HepG2 (cell line): ENCODE measurements around the gene CAMTA1. TPM values are rescaled to one million over a fixed set of nuclear protein-coding genes. Genes with fewer than 3 reads are reported as not detected.

Experiments used
- ATAC-seq: fragments of 200-7000 bp; cut with Tn5 transposase; 3 replicates; pipeline ENCODE4 v1.9.1; 2020; ENCODE audit warnings: mild to moderate bottlenecking, moderate library complexity
- BruUV-seq: library from RNA; stranded (reverse); fragments of 400-500 nt; replicated peaks from 2 replicates; lab custom pipeline; 2021; lab: Mats Ljungman, UMichigan
- CTCF ChIA-PET: fragments of 300-600 bp; formaldehyde crosslinking; extraction: SDS; loops from one replicate; lab custom pipeline; 2021; ENCODE audit warnings: low total read pairs, inconsistent platforms, low intra/inter-chr PET ratio; lab: Yijun Ruan, JAX
- POLR2A ChIA-PET: fragments of 350-600 bp; sonication (Branson Sonifier 250); formaldehyde crosslinking; loops from one replicate; lab custom pipeline; 2020; ENCODE audit warnings: antibody characterized with exemption, inconsistent platforms; lab: Yijun Ruan, JAX
- DNase-seq: peaks from one replicate; pipeline ENCODE4 v3.0.0-alpha.2; 2015; ENCODE audit warnings: low spot score
- FAIRE-seq: peaks from 3 replicates; lab custom pipeline; 2011; peaks lifted over from hg19 to GRCh38; lab: Jason Lieb, UNC
- H2AFZ ChIP-seq: one replicate; pipeline ENCODE4 v1.6.1; 2011; ENCODE audit warnings: low read length, inconsistent platforms
- H3K27ac ChIP-seq: fragments of 300-600 bp; 3 replicates; pipeline ENCODE4 v1.8.0; 2011; ENCODE audit warnings: mixed run types, mild to moderate bottlenecking, mixed read lengths, low read length, inconsistent platforms; ENCODE audit not compliant: insufficient read depth; ENCODE audit errors: extremely low read length
- H3K27me3 ChIP-seq, 2 experiments: fragments of 200-600 bp in 1 of 2; 2 replicates in 1 of 2; 3 replicates in 1 of 2; pipeline versions ENCODE4 v1.6.0 to v1.8.0; 2011; ENCODE audit warnings: low read length in 2 of 2, mild to moderate bottlenecking in 2 of 2, moderate library complexity in 2 of 2, inconsistent platforms in 1 of 2; ENCODE audit not compliant: insufficient read depth in 2 of 2, control insufficient read depth in 1 of 2
- H3K36me3 ChIP-seq, 2 experiments: fragments of 200-600 bp in 1 of 2; replicated peaks in 1 of 2; 2 replicates in 1 of 2; 3 replicates in 1 of 2; pipeline versions ENCODE4 v1.5.1 to v1.8.0; 2011; ENCODE audit warnings: low read length in 2 of 2, inconsistent platforms in 1 of 2; ENCODE audit not compliant: insufficient read depth in 2 of 2, control insufficient read depth in 1 of 2
- H3K4me1 ChIP-seq: 2 replicates; pipeline ENCODE4 v1.5.1; 2012; ENCODE audit warnings: low read length, inconsistent platforms; ENCODE audit not compliant: insufficient read depth
- H3K4me2 ChIP-seq: 2 replicates; pipeline ENCODE4 v1.6.0; 2011; ENCODE audit warnings: low read depth, low read length, inconsistent platforms
- H3K4me3 ChIP-seq, 3 experiments: fragments of 200-600 bp in 1 of 3; sonication (generic), shearing (Covaris generic) in 1 of 3; replicated peaks in 1 of 3; 2 replicates each; pipeline ENCODE4 v1.5.1; 2011 to 2016; ENCODE audit warnings: low read length in 3 of 3, inconsistent platforms in 2 of 3, low read depth in 2 of 3, mild to moderate bottlenecking in 2 of 3, control low read depth in 1 of 3, mixed read lengths in 1 of 3; ENCODE audit not compliant: insufficient read depth in 1 of 3
- H3K79me2 ChIP-seq: one replicate; pipeline ENCODE4 v1.6.1; 2011; ENCODE audit warnings: low read length, inconsistent platforms; ENCODE audit not compliant: insufficient read depth
- H3K9ac ChIP-seq: 2 replicates; pipeline ENCODE4 v1.6.0; 2011; ENCODE audit warnings: mild to moderate bottlenecking, low read depth, low read length, inconsistent platforms; ENCODE audit not compliant: insufficient read depth
- H3K9me3 ChIP-seq: 2 replicates; pipeline ENCODE4 v1.5.1; 2012; ENCODE audit warnings: mild to moderate bottlenecking, low read length
- H4K20me1 ChIP-seq: 2 replicates; pipeline ENCODE4 v1.6.0; 2011; ENCODE audit warnings: inconsistent platforms, mild to moderate bottlenecking, low read length, moderate library complexity; ENCODE audit not compliant: insufficient read depth
- NBN ChIP-seq: fragments of 450-650 bp; conservative IDR thresholded peaks from 2 replicates; pipeline ENCODE4 v1.6.1; 2017
- ZNF737 ChIP-seq: sonication (generic); formaldehyde crosslinking; IDR thresholded peaks from 2 replicates; pipeline ENCODE4 v1.5.0; 2020; ENCODE audit warnings: missing genetic modification reagents, mild to moderate bottlenecking, borderline replicate concordance
- WGBS: methylation state at CpG from one replicate; pipeline ENCODE4 v1.1.6; 2017; ENCODE audit warnings: low lambda C conversion rate; 5-methylcytosine and 5-hydroxymethylcytosine counted together
- in situ Hi-C: cut with HindIII; loops from 2 replicates; pipeline ENCODE4 v1.10.0; 2017; ENCODE audit warnings: low pct_unique_long_range_greater_than_20kb; ENCODE audit not compliant: extremely low pct_ligation_motif_present
- intact Hi-C: fragments of 100-400 bp; cut with micrococcal nuclease; formaldehyde crosslinking; loops from one replicate; pipeline ENCODE4 v1.10.0; 2022; ENCODE audit not compliant: unreplicated experiment
- polyA plus RNA-seq, 8 experiments: library from polyadenylated mRNA; depleted of rRNA in 3 of 8; stranded (reverse) in 7 of 8; unstranded in 1 of 8; fragments of >200 nt; fragmentation: Illumina TruSeq in 4 of 8; extraction: Trizol in 4 of 8; gene quantifications; 2 replicates each; pipeline versions ENCODE4 v1.2.1 to v1.2.3, GENCODE V29; 2011 to 2016; ENCODE audit warnings: low read depth in 4 of 8, missing spikeins in 1 of 8, mixed read lengths in 1 of 8; ENCODE audit not compliant: insufficient read depth in 1 of 8
- total RNA-seq, 5 experiments: library from RNA; depleted of rRNA; stranded (reverse); fragments of >200 nt; fragmentation: Illumina TruSeq; extraction: Trizol; gene quantifications; 2 replicates each; pipeline ENCODE4 v1.2.3, GENCODE V29; 2016; ENCODE audit warnings: low read depth in 1 of 5
- TF ChIP-seq, protein P1 (sequence below): sonication (generic); formaldehyde crosslinking; IDR thresholded peaks from 2 replicates; pipeline ENCODE4 v1.5.0; 2020; ENCODE audit warnings: mild to moderate bottlenecking, missing genetic modification reagents, moderate library complexity
- TF ChIP-seq, protein P2 (sequence below): sonication (generic); formaldehyde crosslinking; IDR thresholded peaks from 2 replicates; pipeline ENCODE4 v1.4.0; 2020; ENCODE audit warnings: missing genetic modification reagents

The CAMTA1 gene
- total and polyA plus RNA-seq, 2 of the 13 experiments (the other 11 are each of a cell fraction or from before 2014, with no cell fraction given), result 25.0 to 36.4 TPM

DNA sequence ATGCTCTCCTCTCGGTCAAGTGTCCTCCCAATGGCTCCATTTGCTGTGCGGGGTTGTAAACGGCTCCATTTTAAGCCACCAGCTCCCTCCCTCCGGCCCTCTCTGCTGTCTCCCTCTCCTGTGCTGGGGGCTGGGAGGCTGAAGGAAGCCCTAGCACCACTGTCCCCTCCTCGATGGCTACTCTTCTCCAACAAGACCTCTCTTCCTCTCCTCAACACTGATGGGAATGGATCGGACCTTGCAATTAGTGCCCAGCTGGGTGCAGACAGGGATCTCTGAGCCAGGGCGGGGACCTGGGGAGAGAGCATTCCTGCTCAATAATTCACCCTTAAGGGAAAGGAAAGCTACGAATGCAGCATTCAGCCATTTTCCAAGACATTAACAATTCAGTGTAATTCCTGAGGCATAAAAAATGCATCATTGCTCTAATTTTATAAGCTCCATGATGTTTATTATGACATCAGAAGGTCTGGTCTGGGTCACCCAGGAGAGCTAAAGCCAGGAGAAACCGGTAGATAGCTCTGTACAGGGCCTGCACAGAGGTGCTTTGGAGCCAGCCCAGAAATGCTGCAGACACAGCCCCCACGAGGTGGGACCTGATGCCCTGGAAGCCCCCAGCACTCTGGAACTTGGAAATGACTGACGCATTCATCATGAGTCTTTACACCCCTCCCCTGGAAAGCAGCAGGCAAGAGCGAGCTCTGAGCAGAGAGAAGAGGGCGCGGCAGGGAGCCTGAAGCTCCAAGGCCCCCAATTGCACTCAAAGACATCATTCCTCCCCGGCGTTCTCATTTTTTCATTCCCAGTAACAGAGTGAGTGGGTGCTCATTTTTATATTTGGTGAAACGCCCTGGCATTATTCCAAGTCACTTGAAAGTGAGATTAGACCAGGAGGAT is 909.6 kb downstream of the CAMTA1 start:
- no peak overlapping the region for H3K27ac ChIP-seq
- FAIRE-seq, result no peak
- 49% methylated on average over 15 of the region's 17 CpGs for WGBS
- no peak overlapping the region for H3K4me3 ChIP-seq
- H3K4me2 ChIP-seq, result no peak overlapping the region
- no peak for ATAC-seq
- H2AFZ ChIP-seq, result no peak overlapping the region
- BruUV-seq, result no TSS peak
- peaks cover 26% of the 10 kb centered on the region for H3K4me1 ChIP-seq
- ChIA-PET POLR2A (interaction anchor here (1.2 kb wide), 1 partner anchor 10 kb away, joined by 3 read pairs; no protein-coding TSS in a partner anchor), CTCF (no interaction called here)
- TF ChIP-seq, protein P1, sequence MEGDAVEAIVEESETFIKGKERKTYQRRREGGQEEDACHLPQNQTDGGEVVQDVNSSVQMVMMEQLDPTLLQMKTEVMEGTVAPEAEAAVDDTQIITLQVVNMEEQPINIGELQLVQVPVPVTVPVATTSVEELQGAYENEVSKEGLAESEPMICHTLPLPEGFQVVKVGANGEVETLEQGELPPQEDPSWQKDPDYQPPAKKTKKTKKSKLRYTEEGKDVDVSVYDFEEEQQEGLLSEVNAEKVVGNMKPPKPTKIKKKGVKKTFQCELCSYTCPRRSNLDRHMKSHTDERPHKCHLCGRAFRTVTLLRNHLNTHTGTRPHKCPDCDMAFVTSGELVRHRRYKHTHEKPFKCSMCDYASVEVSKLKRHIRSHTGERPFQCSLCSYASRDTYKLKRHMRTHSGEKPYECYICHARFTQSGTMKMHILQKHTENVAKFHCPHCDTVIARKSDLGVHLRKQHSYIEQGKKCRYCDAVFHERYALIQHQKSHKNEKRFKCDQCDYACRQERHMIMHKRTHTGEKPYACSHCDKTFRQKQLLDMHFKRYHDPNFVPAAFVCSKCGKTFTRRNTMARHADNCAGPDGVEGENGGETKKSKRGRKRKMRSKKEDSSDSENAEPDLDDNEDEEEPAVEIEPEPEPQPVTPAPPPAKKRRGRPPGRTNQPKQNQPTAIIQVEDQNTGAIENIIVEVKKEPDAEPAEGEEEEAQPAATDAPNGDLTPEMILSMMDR, result 0 out of 2 replicates have a peak, but pooled peaks have one; percentile 5
- no peak for TF ChIP-seq ZNF737 (CRISPR knock-in tag)
- TF ChIP-seq, protein P2, sequence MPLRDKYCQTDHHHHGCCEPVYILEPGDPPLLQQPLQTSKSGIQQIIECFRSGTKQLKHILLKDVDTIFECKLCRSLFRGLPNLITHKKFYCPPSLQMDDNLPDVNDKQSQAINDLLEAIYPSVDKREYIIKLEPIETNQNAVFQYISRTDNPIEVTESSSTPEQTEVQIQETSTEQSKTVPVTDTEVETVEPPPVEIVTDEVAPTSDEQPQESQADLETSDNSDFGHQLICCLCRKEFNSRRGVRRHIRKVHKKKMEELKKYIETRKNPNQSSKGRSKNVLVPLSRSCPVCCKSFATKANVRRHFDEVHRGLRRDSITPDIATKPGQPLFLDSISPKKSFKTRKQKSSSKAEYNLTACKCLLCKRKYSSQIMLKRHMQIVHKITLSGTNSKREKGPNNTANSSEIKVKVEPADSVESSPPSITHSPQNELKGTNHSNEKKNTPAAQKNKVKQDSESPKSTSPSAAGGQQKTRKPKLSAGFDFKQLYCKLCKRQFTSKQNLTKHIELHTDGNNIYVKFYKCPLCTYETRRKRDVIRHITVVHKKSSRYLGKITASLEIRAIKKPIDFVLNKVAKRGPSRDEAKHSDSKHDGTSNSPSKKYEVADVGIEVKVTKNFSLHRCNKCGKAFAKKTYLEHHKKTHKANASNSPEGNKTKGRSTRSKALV (CRISPR knock-in tag), result no peak
- TF ChIP-seq NBN, result no peak
- no peak overlapping the region for H3K9ac ChIP-seq
- in situ Hi-C loops (no loop called here), intact Hi-C loops (no loop called here)
- H4K20me1 ChIP-seq, result no peaks in the 10 kb centered on the region
- peaks cover 17% of the 10 kb centered on the region for H3K9me3 ChIP-seq
- H3K79me2 ChIP-seq, result no peaks in the 10 kb centered on the region
- peaks cover 0 to 4% of the 10 kb centered on the region in 2 experiments; a peak in 1 of 5 replicates for H3K27me3 ChIP-seq
- no peaks in the 10 kb centered on the region for H3K36me3 ChIP-seq
- DNase-seq, result no peak
